Activated T-helper 17 cell treated with anti-CD3 and anti-CD28 coated beads, Interleukin-2, amount 50 U/mL, for 72 hours (primary cell): ENCODE measurements around the gene ARHGAP12. TPM values are rescaled to one million over a fixed set of nuclear protein-coding genes. Genes with fewer than 3 reads are reported as not detected.
"Not testable (repeated sequence)": the region's sequence is repeated elsewhere in the genome, so short reads cannot be mapped to it uniquely, and the experiment has no call there.

Experiments
- ATAC-seq: fragments of 150-1000 bp; cut with Tn5 transposase; replicated peaks from 2 replicates; pipeline ENCODE4 v1.10.0; 2021; ENCODE audit warnings: mild to moderate bottlenecking, moderate library complexity
- H3K27ac Mint-ChIP-seq: one replicate; pipeline ENCODE4 v1.8.0; 2022; ENCODE audit warnings: mixed read lengths
- H3K27me3 Mint-ChIP-seq: one replicate; pipeline ENCODE4 v1.8.0; 2022; ENCODE audit warnings: mixed read lengths
- H3K36me3 Mint-ChIP-seq: one replicate; pipeline ENCODE4 v1.8.0; 2022; ENCODE audit warnings: low read depth, mild to moderate bottlenecking, mixed read lengths
- H3K4me1 Mint-ChIP-seq: one replicate; pipeline ENCODE4 v1.8.0; 2022; ENCODE audit warnings: mixed read lengths
- H3K4me3 Mint-ChIP-seq: one replicate; pipeline ENCODE4 v1.8.0; 2022; ENCODE audit warnings: mild to moderate bottlenecking, mixed read lengths
- H3K9me3 Mint-ChIP-seq: one replicate; pipeline ENCODE4 v1.8.0; 2022; ENCODE audit warnings: mixed read lengths
- total RNA-seq, 2 donors: library from RNA; stranded (reverse); gene quantifications; one replicate each; pipeline ENCODE4 v1.2.3, GENCODE V29; 2022

The ARHGAP12 gene, protein sequence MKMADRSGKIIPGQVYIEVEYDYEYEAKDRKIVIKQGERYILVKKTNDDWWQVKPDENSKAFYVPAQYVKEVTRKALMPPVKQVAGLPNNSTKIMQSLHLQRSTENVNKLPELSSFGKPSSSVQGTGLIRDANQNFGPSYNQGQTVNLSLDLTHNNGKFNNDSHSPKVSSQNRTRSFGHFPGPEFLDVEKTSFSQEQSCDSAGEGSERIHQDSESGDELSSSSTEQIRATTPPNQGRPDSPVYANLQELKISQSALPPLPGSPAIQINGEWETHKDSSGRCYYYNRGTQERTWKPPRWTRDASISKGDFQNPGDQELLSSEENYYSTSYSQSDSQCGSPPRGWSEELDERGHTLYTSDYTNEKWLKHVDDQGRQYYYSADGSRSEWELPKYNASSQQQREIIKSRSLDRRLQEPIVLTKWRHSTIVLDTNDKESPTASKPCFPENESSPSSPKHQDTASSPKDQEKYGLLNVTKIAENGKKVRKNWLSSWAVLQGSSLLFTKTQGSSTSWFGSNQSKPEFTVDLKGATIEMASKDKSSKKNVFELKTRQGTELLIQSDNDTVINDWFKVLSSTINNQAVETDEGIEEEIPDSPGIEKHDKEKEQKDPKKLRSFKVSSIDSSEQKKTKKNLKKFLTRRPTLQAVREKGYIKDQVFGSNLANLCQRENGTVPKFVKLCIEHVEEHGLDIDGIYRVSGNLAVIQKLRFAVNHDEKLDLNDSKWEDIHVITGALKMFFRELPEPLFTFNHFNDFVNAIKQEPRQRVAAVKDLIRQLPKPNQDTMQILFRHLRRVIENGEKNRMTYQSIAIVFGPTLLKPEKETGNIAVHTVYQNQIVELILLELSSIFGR
- 1 to 10 TPM; 8.2 to 8.9 TPM for total RNA-seq

DNA sequence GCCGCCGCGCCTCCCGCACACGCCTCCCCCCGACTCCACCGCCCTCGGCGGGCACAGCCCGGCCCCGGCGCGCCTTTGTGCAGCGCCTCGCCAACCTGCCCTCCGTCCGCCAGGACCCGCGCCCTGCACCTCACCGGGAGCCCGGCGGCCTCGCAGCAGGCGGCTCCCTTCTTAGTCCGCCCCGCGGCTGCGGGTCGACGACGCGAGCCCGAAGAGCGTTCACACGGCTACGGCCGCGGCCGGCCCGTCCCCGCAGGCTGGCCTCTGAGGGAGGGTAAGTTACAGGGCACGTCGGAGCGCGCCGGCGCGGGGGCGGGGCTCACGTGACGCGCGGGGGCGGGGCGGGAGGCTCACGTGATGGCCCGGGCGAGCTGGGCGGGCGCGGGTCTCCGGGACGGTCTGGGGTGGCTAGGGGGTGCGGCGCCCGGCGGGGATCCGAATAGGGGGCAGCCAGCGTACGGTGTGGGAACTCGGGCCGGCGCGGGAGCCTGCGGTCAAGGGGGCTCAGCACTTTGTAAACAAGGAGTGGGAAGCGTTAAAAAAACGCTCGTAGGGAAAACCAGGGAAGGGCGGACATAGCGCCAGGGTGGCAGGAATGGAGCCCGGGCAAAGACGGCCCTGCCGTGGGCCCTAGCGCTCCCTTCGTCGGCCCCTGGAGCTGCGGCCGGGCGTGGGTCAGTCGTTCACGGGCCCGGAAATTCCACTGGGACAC lies at the start of gene ARHGAP12:
Gene ARHGAP12, minus strand, starts transcription at position 283 of the 712 bp plus-strand sequence. CDS start 19,976 bp downstream, outside the sequence.
- peak within 1 kb of the TSS; percentile 79 for H3K27ac Mint-ChIP-seq
- H3K4me3 Mint-ChIP-seq = peak within 1 kb of the TSS; percentile 94
- ATAC-seq = peak; percentile 73
- no peaks in the 10 kb centered on the region for H3K27me3 Mint-ChIP-seq
- peaks cover 42% of the 10 kb centered on the region for H3K4me1 Mint-ChIP-seq
- no peaks in the 10 kb centered on the region for H3K9me3 Mint-ChIP-seq
- H3K36me3 Mint-ChIP-seq = no peaks in the 10 kb centered on the region

DNA sequence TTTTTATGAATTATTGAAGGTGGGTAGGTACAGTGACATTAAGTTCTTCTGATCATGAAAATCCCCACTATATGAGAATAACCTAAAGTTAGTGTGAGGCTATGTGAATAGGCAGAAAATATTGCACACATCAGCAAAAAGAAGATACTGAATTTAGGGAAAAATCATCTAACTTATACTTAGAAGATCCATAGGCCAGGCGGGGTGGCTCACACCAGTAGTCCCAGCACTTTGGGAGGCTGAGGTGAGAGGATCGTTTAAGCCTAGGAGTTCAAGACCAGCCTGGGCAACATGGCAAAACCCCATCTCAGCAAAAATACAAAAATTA lies 49.5 kb upstream of the ARHGAP12 start:
- no peak overlapping the region for H3K27ac Mint-ChIP-seq
- H3K36me3 Mint-ChIP-seq = no peaks in the 10 kb centered on the region
- no peaks in the 10 kb centered on the region for H3K9me3 Mint-ChIP-seq
- peaks cover 10% of the 10 kb centered on the region for H3K4me1 Mint-ChIP-seq
- H3K4me3 Mint-ChIP-seq = no peak overlapping the region
- peaks cover 3% of the 10 kb centered on the region for H3K27me3 Mint-ChIP-seq
- no peak for ATAC-seq

DNA sequence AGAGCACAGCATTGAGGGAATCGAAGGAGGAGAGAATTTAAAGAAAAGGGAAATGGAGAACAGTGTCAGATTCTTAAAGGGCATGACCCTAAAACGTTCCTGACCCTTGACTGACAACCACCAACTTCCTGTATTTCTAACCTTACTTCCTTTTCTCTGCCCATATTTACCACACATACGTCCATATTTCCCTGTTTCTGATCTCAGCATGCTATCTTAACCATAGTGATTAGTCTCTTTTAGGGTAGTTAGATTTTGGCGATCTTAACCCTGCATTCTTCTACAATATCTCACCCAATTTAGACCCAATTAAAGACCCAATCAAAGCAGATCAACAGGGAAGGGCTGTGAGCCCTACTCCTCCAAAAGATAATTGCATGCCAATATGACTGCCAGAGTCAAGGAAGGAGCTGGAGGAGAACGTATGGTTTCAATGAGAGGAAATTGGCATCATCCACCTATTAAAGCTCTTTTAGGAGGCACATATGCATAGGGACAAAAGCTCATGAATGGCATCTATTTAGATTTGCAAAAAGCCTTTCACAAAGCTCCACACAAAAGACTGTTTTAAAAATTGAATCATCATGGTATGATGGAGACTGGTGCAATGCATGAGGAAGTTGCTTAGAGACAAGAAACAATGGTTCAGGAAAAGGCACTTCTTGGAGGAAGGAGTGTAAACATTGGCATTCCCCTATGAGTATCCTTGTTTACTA lies 49.0 kb upstream of the ARHGAP12 start:
- no peaks in the 10 kb centered on the region for H3K9me3 Mint-ChIP-seq
- peak; percentile 52 for ATAC-seq
- H3K36me3 Mint-ChIP-seq = no peaks in the 10 kb centered on the region
- peak overlapping the region; percentile 34 for H3K4me3 Mint-ChIP-seq
- peak overlapping the region; percentile 51 for H3K27ac Mint-ChIP-seq
- peaks cover 10% of the 10 kb centered on the region for H3K4me1 Mint-ChIP-seq
- H3K27me3 Mint-ChIP-seq = peaks cover 3% of the 10 kb centered on the region

DNA sequence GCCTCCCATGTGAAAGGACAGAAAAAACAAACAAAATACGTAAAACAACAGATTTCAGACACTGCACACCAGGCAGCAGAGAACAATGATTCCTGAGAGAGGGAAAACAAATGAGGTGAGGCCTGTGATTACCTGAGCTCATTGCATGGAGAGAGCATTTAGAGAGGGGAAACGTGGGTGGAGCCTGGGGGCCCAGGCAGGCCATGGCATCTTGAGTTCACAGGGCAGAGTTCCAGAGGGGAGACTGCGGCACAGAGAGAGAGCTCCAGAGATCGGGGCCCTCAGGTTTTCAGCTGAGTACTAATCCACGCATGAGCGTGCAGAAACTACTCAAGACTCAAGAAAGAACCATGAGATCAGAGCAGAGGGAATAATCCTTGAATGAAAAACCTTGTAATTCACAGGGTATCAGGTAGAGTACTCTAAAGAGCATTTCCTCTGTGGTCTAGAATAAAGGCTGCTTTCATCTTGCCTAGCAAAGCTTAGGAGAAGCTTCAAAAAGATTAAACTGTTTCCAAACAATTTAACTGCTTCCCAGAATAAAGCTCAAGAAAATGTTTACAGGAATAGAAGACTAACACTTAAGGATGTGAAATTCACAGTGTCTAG lies 46.6 kb upstream of the ARHGAP12 start:
- peaks cover 10% of the 10 kb centered on the region for H3K4me1 Mint-ChIP-seq
- no peak overlapping the region for H3K27ac Mint-ChIP-seq
- H3K36me3 Mint-ChIP-seq = no peaks in the 10 kb centered on the region
- ATAC-seq = no peak
- no peak overlapping the region for H3K4me3 Mint-ChIP-seq
- no peaks in the 10 kb centered on the region for H3K9me3 Mint-ChIP-seq
- no peaks in the 10 kb centered on the region for H3K27me3 Mint-ChIP-seq

DNA sequence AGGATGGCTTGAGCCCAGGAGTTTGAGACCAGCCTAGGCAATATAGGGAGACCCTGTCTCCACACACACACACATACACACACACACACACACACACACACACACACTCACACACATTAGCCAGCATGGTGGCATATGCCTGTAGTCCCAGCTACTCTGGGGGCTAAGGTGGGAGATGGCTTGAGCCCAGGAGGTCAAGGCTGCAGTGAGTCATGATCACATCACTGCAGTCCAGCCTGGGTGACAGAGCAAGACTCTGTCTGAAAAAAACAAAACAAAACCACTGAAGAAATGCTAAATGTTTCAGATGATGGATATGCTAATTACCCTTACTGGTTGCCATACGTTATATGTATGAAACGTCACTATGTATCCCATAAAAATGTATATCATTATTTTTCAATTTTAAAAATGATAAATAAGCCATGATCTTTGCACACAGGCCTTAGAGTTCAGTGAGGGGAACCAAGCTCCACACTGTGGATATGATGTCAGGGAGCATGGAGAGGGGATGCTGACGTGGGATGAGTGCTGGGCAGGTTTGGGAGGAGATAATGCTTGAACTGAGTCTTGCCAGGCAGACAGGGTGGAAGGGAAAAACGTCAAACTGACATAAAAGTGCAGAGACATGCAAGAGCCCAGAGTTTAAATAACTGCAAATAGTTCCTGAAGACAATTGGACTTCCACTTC lies 45.9 kb upstream of the ARHGAP12 start:
- Mint-ChIP-seq H3K9me3 (no peaks in the 10 kb centered on the region), H3K4me3 (no peak overlapping the region)

DNA sequence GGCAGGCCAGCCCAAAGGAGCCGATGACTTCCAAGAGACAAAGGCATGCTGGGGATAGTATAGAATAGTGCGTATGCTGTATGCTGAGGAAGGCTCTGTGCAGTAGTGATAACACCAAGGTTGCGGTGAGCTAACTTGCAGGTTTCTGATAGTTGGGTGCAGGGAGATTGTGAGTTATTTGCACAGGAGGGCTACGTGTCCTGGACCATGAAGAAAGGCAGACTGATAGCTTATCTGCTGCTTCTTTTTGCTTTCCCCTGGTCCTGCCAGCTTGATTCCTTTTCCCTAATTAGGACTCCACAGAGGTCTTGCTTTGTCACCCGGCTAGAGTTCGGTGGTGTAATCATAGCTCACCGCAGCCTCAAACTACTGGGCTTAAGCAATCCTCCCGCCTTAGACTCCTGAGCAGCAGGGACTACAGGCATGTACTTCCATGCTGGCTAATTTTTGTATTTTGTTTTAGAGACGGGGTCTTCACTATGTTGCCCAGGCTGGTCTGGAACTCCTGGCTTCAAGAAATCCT lies 43.9 kb upstream of the ARHGAP12 start:
- ATAC-seq = no peak
- no peaks in the 10 kb centered on the region for H3K27me3 Mint-ChIP-seq
- H3K4me3 Mint-ChIP-seq = no peak overlapping the region
- no peaks in the 10 kb centered on the region for H3K9me3 Mint-ChIP-seq
- H3K27ac Mint-ChIP-seq = no peak overlapping the region
- H3K4me1 Mint-ChIP-seq = peaks cover 7% of the 10 kb centered on the region
- H3K36me3 Mint-ChIP-seq = no peaks in the 10 kb centered on the region

More for the DNA sequence above, 45.9 kb upstream of the ARHGAP12 start:
- H3K36me3 Mint-ChIP-seq = no peaks in the 10 kb centered on the region
- H3K27ac Mint-ChIP-seq = no peak overlapping the region
- H3K27me3 Mint-ChIP-seq = no peaks in the 10 kb centered on the region
- H3K4me1 Mint-ChIP-seq = peaks cover 10% of the 10 kb centered on the region
- ATAC-seq = no peak

DNA sequence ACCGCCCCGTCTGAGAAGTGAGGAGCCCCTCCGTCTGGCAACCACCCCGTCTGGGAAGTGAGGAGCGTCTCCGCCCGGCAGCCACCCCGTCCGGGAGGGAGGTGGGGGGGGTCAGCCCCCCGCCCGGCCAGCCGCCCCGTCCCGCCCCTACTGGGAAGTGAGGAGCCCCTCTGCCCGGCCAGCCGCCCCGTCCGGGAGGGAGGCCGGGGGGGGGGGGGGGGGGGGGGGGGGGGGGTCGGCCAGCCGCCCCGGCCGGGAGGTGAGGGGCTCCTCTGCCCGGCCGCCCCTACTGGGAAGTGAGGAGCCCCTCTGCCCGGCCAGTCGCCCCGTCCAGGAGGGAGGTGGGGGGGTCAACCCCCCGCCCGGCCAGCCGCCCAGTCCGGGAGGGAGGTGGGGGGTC lies 41.2 kb upstream of the ARHGAP12 start:
- H3K9me3 Mint-ChIP-seq, H3K36me3 Mint-ChIP-seq, H3K4me1 Mint-ChIP-seq, ATAC-seq, H3K27me3 Mint-ChIP-seq, H3K4me3 Mint-ChIP-seq, H3K27ac Mint-ChIP-seq: not testable (repeated sequence)

DNA sequence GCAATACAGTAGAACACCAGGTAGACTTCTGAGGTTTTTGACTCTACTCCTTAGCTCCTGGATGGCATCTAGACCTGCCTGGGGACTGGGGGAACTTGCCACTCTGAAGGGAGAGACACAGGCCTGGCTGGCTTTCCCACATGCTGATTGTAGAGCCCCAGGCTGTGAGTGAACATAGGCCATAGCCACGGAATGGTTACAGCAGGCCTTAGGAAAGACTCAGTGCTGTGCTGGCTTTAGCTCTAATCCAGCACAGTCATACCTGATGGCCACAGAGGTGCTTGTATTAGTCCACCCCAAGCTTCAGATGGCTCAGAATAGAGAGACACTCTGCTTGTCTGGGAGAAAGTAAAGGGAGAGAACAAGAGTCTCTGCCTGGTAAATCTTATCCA lies 35.0 kb upstream of the ARHGAP12 start:
- Mint-ChIP-seq H3K27me3 (no peaks in the 10 kb centered on the region), H3K4me3 (no peak overlapping the region), H3K9me3 (no peaks in the 10 kb centered on the region), H3K27ac (no peak overlapping the region), H3K4me1 (no peaks in the 10 kb centered on the region), H3K36me3 (no peaks in the 10 kb centered on the region)
- no peak for ATAC-seq

DNA sequence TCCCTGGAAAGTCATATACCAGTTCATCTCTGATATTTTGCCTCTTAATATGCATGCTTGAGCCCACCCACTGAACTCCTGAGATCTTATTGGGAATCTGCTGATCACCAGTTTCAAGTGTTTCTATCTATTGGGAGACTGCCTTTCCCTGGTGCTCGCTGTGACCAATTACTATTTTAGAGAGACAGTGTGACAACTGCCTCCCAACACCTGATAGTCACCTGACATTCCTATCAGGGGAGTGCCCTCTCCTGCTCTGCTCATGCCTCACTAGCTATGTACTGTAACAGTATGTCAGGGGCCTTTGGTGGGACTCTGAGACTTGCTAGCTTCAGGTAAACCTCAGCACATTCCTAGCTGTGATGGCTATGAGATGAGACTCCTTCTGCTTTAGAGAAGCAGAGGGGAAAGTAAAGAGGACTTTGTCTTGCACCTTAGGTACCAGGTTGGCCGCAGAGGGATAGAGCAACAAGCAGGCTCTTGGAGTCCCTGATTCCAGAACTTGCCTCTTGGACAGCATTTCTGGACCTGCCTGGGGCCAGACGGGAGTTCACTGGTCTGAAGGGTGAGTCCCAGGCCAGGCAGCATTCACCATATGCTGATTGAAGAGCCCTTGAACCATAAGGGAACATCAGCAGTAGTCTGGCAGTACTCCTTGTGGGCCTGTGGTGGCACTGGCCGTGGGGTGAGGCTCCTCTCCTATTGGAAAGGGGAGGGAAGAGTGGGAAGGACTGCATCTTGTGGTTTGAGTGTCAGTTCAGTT lies 34.4 kb upstream of the ARHGAP12 start:
- no peak overlapping the region for H3K27ac Mint-ChIP-seq
- H3K27me3 Mint-ChIP-seq = no peaks in the 10 kb centered on the region
- ATAC-seq = no peak
- no peaks in the 10 kb centered on the region for H3K9me3 Mint-ChIP-seq
- no peaks in the 10 kb centered on the region for H3K4me1 Mint-ChIP-seq
- H3K36me3 Mint-ChIP-seq = no peaks in the 10 kb centered on the region
- H3K4me3 Mint-ChIP-seq = no peak overlapping the region

DNA sequence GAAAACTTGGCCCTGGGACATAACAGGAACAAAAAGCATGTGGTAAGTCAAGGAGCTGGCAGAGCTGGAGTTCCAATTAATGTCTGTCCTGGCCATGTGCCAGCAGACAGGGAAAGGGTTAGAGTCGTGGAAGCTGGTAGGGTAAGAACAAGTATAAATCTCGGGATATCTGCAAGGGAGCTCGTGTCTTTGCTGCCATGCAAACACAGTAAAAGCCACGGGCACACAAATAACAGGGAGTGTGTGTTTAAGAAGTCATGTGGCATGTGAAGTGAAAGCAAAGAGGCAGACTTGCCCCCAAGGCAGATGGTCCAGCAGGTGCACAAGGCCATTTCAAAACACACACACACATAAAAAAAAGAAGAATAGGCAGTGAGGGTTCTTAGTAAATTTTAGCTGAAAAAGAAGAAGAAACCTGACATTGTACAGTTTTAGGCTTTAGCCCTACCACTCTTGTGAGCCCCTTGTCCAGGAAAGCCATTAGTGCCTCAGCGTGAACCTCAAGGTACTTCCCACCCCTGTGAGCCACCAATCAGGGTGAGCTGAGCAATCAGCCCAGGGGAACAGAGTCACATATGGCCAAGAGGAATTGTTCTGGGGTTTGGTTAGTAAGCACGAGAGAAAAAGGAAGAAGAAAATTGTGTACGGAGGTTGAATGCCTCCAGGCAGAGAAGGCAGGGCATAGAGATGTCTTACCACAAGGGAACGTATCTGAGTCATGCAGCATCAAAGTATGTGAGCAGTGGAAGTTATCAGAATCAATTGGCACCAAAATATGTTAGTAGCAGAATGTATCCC lies 32.8 kb upstream of the ARHGAP12 start:
- H3K27ac Mint-ChIP-seq = no peak overlapping the region
- no peaks in the 10 kb centered on the region for H3K4me1 Mint-ChIP-seq
- peak; percentile 73 for ATAC-seq
- H3K9me3 Mint-ChIP-seq = no peaks in the 10 kb centered on the region
- H3K36me3 Mint-ChIP-seq = no peaks in the 10 kb centered on the region
- H3K4me3 Mint-ChIP-seq = no peak overlapping the region
- H3K27me3 Mint-ChIP-seq = no peaks in the 10 kb centered on the region

DNA sequence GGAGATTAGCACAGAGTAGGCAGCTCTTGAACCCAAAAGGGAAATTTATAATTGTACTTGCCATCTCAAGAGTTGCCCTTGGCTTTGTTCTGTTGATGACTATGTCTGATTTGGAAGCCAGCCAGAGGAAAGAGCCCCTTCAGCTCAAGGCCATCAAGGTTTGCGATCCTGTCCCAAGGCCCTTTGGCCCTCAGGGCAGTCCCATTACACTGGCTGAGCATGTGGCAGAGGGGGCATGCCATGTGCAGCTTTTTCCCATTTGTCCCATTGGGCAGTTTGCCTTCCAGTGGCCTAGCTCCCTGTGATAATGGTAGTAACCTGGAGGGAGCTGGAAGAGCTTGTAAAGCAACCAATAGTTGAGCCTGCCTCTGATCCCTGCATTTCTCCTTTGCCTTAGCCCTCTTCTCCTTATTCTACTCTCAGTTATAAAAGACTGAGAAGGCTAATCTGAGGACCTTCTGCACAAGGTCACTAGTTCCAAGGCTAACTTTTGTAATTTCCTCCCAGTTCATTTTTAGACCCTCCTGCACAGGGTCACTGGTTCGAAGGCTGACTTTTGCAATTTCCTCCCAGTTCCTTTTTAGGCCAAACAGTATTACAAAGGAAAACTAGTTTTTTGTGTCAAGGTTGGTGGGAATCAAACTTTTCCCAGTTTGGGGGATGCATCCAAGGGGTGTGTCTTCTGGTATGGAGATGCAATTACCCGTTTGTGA lies 31.0 kb upstream of the ARHGAP12 start:
- ATAC-seq = no peak

DNA sequence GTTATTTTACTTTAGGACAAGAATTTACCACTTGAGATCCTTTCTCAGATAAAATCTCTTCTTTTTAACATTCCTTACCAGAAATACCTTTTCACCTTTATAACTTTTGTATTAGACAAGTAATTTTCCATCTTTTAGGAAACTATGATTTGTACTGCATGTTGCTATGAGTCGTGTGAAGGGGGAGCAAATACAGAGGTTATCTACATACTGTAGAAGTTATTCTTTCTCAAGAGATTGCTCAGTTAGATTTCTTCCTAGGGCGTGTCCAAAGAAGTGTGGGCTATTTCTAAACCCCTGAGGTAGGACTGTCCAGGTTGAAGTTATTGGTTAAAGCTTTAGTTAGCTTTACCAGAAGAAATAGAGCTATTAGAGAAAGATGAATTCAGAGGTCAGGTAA lies 30.2 kb upstream of the ARHGAP12 start:
- H3K9me3 Mint-ChIP-seq = peaks cover 4% of the 10 kb centered on the region
- H3K36me3 Mint-ChIP-seq = no peaks in the 10 kb centered on the region
- H3K4me3 Mint-ChIP-seq = no peak overlapping the region
- H3K27me3 Mint-ChIP-seq = no peaks in the 10 kb centered on the region
- ATAC-seq = no peak
- H3K27ac Mint-ChIP-seq = no peak overlapping the region
- H3K4me1 Mint-ChIP-seq = no peaks in the 10 kb centered on the region

More for the DNA sequence above, 31.0 kb upstream of the ARHGAP12 start:
- Mint-ChIP-seq H3K9me3 (peaks cover 4% of the 10 kb centered on the region), H3K36me3 (no peaks in the 10 kb centered on the region), H3K4me3 (no peak overlapping the region), H3K27ac (no peak overlapping the region), H3K27me3 (no peaks in the 10 kb centered on the region), H3K4me1 (no peaks in the 10 kb centered on the region)
